Ovary (tissue), 9 donors: ENCODE data around the gene FICD. TPM values are rescaled to one million over a fixed set of nuclear protein-coding genes. Genes with fewer than 3 reads are reported as not detected.

Experiments
- DNase-seq, 5 donors: peaks; one replicate each; pipeline ENCODE4 v3.0.0-alpha.2; 2019 to 2020
- H3K27ac ChIP-seq, 2 donors: fragments of 200-600 bp; one replicate each; pipeline versions ENCODE4 v1.5.1 to v1.8.0; 2019 to 2022
- H3K27me3 ChIP-seq: fragments of 200-600 bp; one replicate; pipeline ENCODE4 v1.8.0; 2022
- H3K36me3 ChIP-seq: fragments of 200-600 bp; sonication (generic); one replicate; pipeline ENCODE4 v1.5.1; 2019
- H3K4me1 ChIP-seq: one replicate; pipeline ENCODE4 v1.8.1; 2013; ENCODE audit warnings: mild to moderate bottlenecking, moderate library complexity; ENCODE audit not compliant: insufficient read depth
- H3K4me3 ChIP-seq: fragments of 200-600 bp; sonication (generic); one replicate; pipeline ENCODE4 v1.5.1; 2017
- H3K9me3 ChIP-seq, 2 donors: fragments of 200-600 bp in 1 of 2; sonication (generic) in 1 of 2; one replicate each; pipeline versions ENCODE4 v1.5.1 to v1.8.1; 2013 to 2019; ENCODE audit warnings: mild to moderate bottlenecking in 1 of 2, moderate library complexity in 1 of 2
- EP300 ChIP-seq: sonication (generic); formaldehyde crosslinking; IDR thresholded peaks from one replicate; pipeline ENCODE4 v1.6.1; 2017; ENCODE audit warnings: antibody characterized with exemption
- POLR2A ChIP-seq: fragments of 450-650 bp; IDR thresholded peaks from one replicate; pipeline ENCODE4 v1.6.1; 2017; ENCODE audit warnings: antibody characterized with exemption, mild to moderate bottlenecking, moderate library complexity
- WGBS, 3 donors: extraction: QIAGEN DNeasy Blood & Tissue Kit in 1 of 3; methylation state at CpG; one replicate each; pipeline versions ENCODE4 v1.1.5 to v1.1.7; 2013 to 2017; 5-methylcytosine and 5-hydroxymethylcytosine counted together
- intact Hi-C, 4 donors: fragments of 100-400 bp; cut with DNase I; formaldehyde crosslinking; loops; one replicate each; pipeline versions ENCODE4 v1.11.0 to v1.15.1; 2022 to 2023
- polyA plus RNA-seq, 2 donors: library from polyadenylated mRNA; stranded (reverse); fragments of 200-250 nt in 1 of 2; fragments of 350-450 nt in 1 of 2; fragmentation: Illumina TruSeq in 1 of 2; extraction: RNeasy Lipid Tissue Mini Kit (QIAGEN cat#74804) in 1 of 2; gene quantifications; one replicate each; pipeline ENCODE4 v1.2.3, GENCODE V29; 2013 to 2014
- total RNA-seq, 7 donors: library from RNA; depleted of rRNA in 2 of 7; stranded (reverse); fragments of >200 nt in 2 of 7; fragmentation: NEBNext Ultra II Directional in 3 of 7; extraction: Animal tissue kit (Norgen Biotek cat#: 25700) in 3 of 7; gene quantifications; one replicate each; pipeline versions ENCODE4 v1.1.0 to v1.2.4, GENCODE V29; 2016 to 2023
- TF ChIP-seq, protein P1 (sequence below), 3 donors: fragments of 450-650 bp in 2 of 3; fragments of 200-600 bp in 1 of 3; IDR thresholded peaks; one replicate each; pipeline versions ENCODE4 v1.5.1 to v1.8.0; 2016 to 2022; ENCODE audit warnings: antibody characterized with exemption in 3 of 3, mild to moderate bottlenecking in 1 of 3
- donor health status: DM: no; HTN: no; CAD: no; lungs with moderate emphysema.
- donor health status: DM: no; HTN: no; CAD: no.
- donor health status: Bipolar disorder and iron deficiency.
- donor health status: DM: yes; HTN: yes; CAD: no.
- donor health status: DM: no; HTN: no; CAD: no.
- donor health status: DM: yes; HTN: yes; CAD: no.

Gene FICD
- total and polyA plus RNA-seq, 9 donors: 2.0 to 12.7 (median 6.0) TPM

DNA sequence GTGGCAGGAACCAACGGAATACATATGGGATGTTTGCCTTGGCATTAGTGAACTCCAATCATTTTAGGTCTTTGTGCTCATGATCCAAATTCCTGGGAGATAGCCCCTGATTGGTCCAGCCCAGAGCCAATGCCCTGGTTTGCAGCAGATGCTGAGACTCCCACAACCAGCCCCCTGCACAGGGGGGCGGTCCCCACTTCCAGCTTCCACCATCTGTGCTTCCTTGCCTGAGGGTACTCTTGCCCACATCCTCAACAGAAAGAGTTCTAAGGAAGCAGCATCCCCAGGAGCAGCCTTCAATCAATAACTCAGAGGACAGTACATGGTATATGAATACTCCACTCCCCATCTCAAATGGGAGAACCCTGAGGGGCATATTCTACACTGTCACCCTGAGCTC, 39.7 kb upstream of the FICD start:
- no peak for TF ChIP-seq POLR2A
- TF ChIP-seq, protein P1, sequence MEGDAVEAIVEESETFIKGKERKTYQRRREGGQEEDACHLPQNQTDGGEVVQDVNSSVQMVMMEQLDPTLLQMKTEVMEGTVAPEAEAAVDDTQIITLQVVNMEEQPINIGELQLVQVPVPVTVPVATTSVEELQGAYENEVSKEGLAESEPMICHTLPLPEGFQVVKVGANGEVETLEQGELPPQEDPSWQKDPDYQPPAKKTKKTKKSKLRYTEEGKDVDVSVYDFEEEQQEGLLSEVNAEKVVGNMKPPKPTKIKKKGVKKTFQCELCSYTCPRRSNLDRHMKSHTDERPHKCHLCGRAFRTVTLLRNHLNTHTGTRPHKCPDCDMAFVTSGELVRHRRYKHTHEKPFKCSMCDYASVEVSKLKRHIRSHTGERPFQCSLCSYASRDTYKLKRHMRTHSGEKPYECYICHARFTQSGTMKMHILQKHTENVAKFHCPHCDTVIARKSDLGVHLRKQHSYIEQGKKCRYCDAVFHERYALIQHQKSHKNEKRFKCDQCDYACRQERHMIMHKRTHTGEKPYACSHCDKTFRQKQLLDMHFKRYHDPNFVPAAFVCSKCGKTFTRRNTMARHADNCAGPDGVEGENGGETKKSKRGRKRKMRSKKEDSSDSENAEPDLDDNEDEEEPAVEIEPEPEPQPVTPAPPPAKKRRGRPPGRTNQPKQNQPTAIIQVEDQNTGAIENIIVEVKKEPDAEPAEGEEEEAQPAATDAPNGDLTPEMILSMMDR (IDR thresholded peaks at IDR 0.05): no peak
- intact Hi-C loops: no loop called here
- no peaks in the 10 kb centered on the region for H3K36me3 ChIP-seq
- no peak overlapping the region for H3K4me3 ChIP-seq
- H3K27me3 ChIP-seq: no peaks in the 10 kb centered on the region
- H3K27ac ChIP-seq: no peak overlapping the region
- H3K9me3 ChIP-seq: no peaks in the 10 kb centered on the region
- H3K4me1 ChIP-seq: no peaks in the 10 kb centered on the region
- WGBS, 3 donors: 59 to 67% (median 63%) methylated on average over 2 of the region's 2 CpGs
- no peak for DNase-seq

DNA sequence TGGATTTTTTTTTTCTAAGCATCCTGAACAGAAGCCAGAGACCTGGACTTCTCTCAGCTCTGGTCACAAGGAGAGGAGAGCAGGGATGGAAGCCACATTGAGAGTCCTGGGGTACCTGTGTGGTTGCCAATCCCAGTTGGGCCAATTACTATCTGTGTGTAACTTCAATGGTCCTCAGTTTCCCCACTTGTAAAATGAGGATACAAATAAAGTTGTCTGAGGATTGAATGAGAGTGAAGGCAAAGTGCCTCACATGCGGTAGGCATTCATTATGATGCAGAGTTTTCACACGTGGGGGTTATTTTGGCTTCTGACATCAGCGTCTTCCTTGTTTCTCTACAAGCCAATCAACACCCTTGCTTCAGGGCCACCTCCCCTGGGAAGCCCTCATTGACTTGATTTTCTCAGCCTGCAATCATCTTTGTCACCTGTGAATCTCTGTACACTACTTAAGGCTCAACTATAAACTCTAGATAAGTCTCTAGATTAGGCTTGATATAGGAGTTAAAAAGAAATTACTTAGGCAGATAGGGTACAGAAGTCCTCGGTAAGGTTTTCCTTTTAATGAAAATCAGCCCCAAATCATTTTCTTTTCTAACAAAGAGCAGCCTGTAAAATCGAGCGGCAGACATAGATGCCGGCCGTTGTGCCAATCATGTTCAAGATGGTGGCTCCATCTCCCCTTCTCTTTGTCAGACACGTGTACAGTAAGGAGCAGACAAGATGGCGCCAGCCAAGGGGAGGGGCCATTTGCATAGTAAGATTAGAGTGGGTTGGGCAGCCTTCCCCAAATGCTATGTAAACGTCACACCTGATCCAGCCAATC, 37.8 kb upstream of the FICD start:
- Histone ChIP-seq H3K27ac (no peak overlapping the region), H3K27me3 (no peaks in the 10 kb centered on the region), H3K9me3 (no peaks in the 10 kb centered on the region), H3K4me1 (no peaks in the 10 kb centered on the region), H3K36me3 (no peaks in the 10 kb centered on the region), H3K4me3 (no peak overlapping the region)
- no peak for DNase-seq
- no peak for TF ChIP-seq POLR2A
- no peak for TF ChIP-seq EP300
- TF ChIP-seq, protein P1 (IDR thresholded peaks at IDR 0.05): no peak
- 77 to 79% (median 78%) methylated on average over 11 of the region's 11 CpGs for WGBS, 3 donors
- intact Hi-C loops: no loop called here

DNA sequence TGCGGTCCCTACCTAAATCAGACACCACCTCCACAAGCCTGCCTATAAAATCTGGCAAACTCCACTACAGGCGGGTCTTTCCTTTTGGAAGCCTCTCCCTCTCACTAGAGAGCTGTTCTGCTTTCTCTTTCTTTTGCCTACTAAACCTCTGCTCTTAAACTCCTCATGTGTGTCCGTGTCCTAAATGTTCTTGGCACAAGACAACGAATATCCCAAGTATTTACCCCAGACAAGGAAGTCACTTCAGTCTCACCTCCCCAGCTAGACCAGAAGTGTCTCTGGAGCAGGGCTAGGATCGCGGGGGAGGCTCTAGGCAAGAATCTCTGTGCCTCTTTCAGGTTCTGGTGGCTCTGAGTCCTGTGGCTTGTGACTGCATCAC, 37.2 kb upstream of the FICD start:
- no peaks in the 10 kb centered on the region for H3K4me1 ChIP-seq
- DNase-seq: no peak
- H3K27ac ChIP-seq: no peak overlapping the region
- no peak for TF ChIP-seq POLR2A
- TF ChIP-seq EP300: no peak
- TF ChIP-seq, protein P1 (IDR thresholded peaks at IDR 0.05): no peak
- H3K9me3 ChIP-seq: no peaks in the 10 kb centered on the region
- no peaks in the 10 kb centered on the region for H3K27me3 ChIP-seq
- H3K36me3 ChIP-seq: no peaks in the 10 kb centered on the region
- intact Hi-C loops: no loop called here
- no peak overlapping the region for H3K4me3 ChIP-seq
- 73 to 83% (median 78%) methylated on average over 6 of the region's 6 CpGs for WGBS, 3 donors

DNA sequence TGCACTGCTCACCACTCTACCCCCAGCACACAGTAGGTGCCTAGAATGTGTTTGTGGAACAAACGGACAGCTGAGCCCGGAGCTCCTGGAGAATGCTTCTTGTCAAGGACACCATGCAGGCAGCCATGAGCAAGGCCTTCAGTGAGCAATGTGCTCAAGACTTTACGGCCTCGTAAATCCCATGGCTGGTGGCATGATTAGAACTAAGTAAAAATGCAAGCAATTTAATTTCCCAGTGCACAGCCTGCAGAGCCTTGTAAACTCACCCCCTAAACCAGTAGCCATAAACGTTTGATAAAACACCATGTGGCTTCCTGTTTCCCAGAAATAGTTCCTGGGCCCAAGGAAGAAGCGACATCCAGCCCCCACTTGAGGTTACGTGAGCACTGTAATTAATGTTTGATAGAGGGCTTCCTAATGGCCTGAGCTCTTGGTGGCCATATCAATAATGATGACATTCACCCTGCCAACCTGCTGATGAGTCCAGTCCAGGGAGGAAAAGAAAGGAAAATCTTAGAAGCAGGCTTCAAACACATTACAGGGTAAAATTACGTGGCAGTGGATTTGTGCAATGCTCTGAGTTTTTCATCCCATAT, 36.4 kb upstream of the FICD start:
- TF ChIP-seq POLR2A: no peak
- no peak for TF ChIP-seq EP300
- TF ChIP-seq, protein P1 (IDR thresholded peaks at IDR 0.05): no peak
- no peaks in the 10 kb centered on the region for H3K27me3 ChIP-seq
- H3K4me3 ChIP-seq: no peak overlapping the region
- 37 to 39% (median 37%) methylated on average over 8 of the region's 8 CpGs for WGBS, 3 donors
- H3K9me3 ChIP-seq: no peaks in the 10 kb centered on the region
- H3K4me1 ChIP-seq: no peaks in the 10 kb centered on the region
- no peaks in the 10 kb centered on the region for H3K36me3 ChIP-seq
- H3K27ac ChIP-seq: no peak overlapping the region
- no peak for DNase-seq
- intact Hi-C loops: no loop called here
